H1 (cell line): ENCODE measurements around the gene MIDN. TPM values are rescaled to one million over a fixed set of nuclear protein-coding genes. Genes with fewer than 3 reads are reported as not detected.

Experiments used
- CTCF ChIA-PET: fragments of 300-600 bp; sonication (Branson Sonifier 250); formaldehyde crosslinking; loops from one replicate; lab custom pipeline; 2021; ENCODE audit not compliant: partially characterized antibody; lab: Charles Lee
- POLR2A ChIA-PET: fragments of 300-600 bp; sonication (Branson Sonifier 250); formaldehyde crosslinking; loops from one replicate; lab custom pipeline; 2021; ENCODE audit warnings: inconsistent platforms; ENCODE audit not compliant: partially characterized antibody; lab: Charles Lee
- DNase-seq, 2 experiments: peaks; one replicate each; pipeline versions ENCODE4 v3.0.0 to v3.0.0-alpha.2; 2010 to 2022; ENCODE audit warnings: low spot score in 2 of 2, low read depth in 1 of 2, mixed read lengths in 1 of 2
- FAIRE-seq: peaks from 2 replicates; lab custom pipeline; 2011; peaks lifted over from hg19 to GRCh38; lab: Jason Lieb, UNC
- H2AFZ ChIP-seq: 2 replicates; pipeline ENCODE4 v1.8.1; 2012; ENCODE audit warnings: low read length, inconsistent platforms
- H2AK5ac ChIP-seq: 2 replicates; pipeline ENCODE4 v1.6.1; 2013; ENCODE audit warnings: low read depth, low read length
- H2BK120ac ChIP-seq: replicated peaks from 2 replicates; pipeline ENCODE3; 2013; ENCODE audit warnings: low read depth, low read length, inconsistent platforms
- H2BK12ac ChIP-seq: 2 replicates; pipeline ENCODE4 v1.6.1; 2013; ENCODE audit warnings: low read depth, low read length
- H2BK15ac ChIP-seq: 2 replicates; pipeline ENCODE4 v1.6.1; 2013; ENCODE audit warnings: low read length
- H2BK20ac ChIP-seq: 2 replicates; pipeline ENCODE4 v1.6.1; 2013; ENCODE audit warnings: low read length
- H2BK5ac ChIP-seq: 2 replicates; pipeline ENCODE4 v1.6.1; 2013; ENCODE audit warnings: low read depth, low read length
- H3K14ac ChIP-seq: 2 replicates; pipeline ENCODE4 v1.6.1; 2013; ENCODE audit warnings: inconsistent platforms; ENCODE audit not compliant: insufficient read length
- H3K18ac ChIP-seq: 2 replicates; pipeline ENCODE4 v1.6.1; 2013; ENCODE audit warnings: low read length; ENCODE audit errors: extremely low read depth
- H3K23ac ChIP-seq: 2 replicates; pipeline ENCODE4 v1.6.1; 2013; ENCODE audit warnings: inconsistent platforms; ENCODE audit not compliant: insufficient read length
- H3K23me2 ChIP-seq: 2 replicates; pipeline ENCODE4 v1.6.1; 2013; ENCODE audit warnings: low read depth, low read length
- H3K27ac ChIP-seq: 2 replicates; pipeline ENCODE4 v1.6.1; 2011; ENCODE audit warnings: low read depth, low read length, inconsistent platforms
- H3K27me3 ChIP-seq, 4 experiments: replicated peaks in 1 of 4; 1 replicate in 1 of 4; 2 replicates in 3 of 4; pipeline versions ENCODE4 v1.6.1 to v1.8.1; 2011 to 2013; ENCODE audit warnings: low read length in 3 of 4, mild to moderate bottlenecking in 3 of 4, inconsistent platforms in 2 of 4, mixed read lengths in 2 of 4, moderate library complexity in 1 of 4; ENCODE audit not compliant: control insufficient read depth in 3 of 4, insufficient read depth in 3 of 4; ENCODE audit errors: extremely low read depth in 1 of 4
- H3K36me3 ChIP-seq, 4 experiments: 2 replicates each; pipeline versions ENCODE4 v1.6.1 to v1.8.1; 2011 to 2013; ENCODE audit warnings: mild to moderate bottlenecking in 4 of 4, low read length in 3 of 4, moderate library complexity in 2 of 4, control low read depth in 1 of 4, inconsistent platforms in 1 of 4; ENCODE audit not compliant: insufficient read depth in 4 of 4, control insufficient read depth in 2 of 4
- H3K4ac ChIP-seq: replicated peaks from 2 replicates; pipeline ENCODE3; 2013; ENCODE audit warnings: low read length, low read depth, mixed read lengths, inconsistent platforms; ENCODE audit not compliant: insufficient read length
- H3K4me1 ChIP-seq, 4 experiments: replicated peaks in 1 of 4; 1 replicate in 1 of 4; 2 replicates in 3 of 4; pipeline versions ENCODE4 v1.6.1 to v1.8.1; 2011 to 2013; ENCODE audit warnings: low read length in 3 of 4, inconsistent platforms in 2 of 4, mixed read lengths in 1 of 4; ENCODE audit not compliant: insufficient read depth in 4 of 4, control insufficient read depth in 3 of 4
- H3K4me2 ChIP-seq, 2 experiments: 2 replicates each; pipeline versions ENCODE4 v1.6.1 to v1.8.1; 2011 to 2013; ENCODE audit warnings: low read depth in 2 of 2, low read length in 2 of 2, control low read depth in 1 of 2, inconsistent platforms in 1 of 2, mild to moderate bottlenecking in 1 of 2; ENCODE audit not compliant: insufficient read depth in 1 of 2
- H3K4me3 ChIP-seq, 4 experiments: fragments of 200-600, 300-600 bp in 1 of 4; sonication (generic), shearing (Covaris generic), sonication (Bioruptor Twin) in 1 of 4; 2 replicates each; pipeline versions ENCODE4 v1.5.1 to v1.8.1; 2011 to 2016; ENCODE audit warnings: low read length in 4 of 4, low read depth in 3 of 4, control low read depth in 2 of 4, inconsistent platforms in 2 of 4, mild to moderate bottlenecking in 2 of 4, mixed read lengths in 1 of 4, moderate library complexity in 1 of 4; ENCODE audit not compliant: insufficient read depth in 2 of 4; ENCODE audit errors: extremely low read depth in 1 of 4
- H3K56ac ChIP-seq: replicated peaks from 2 replicates; pipeline ENCODE3; 2013; ENCODE audit warnings: low read depth, mild to moderate bottlenecking, mixed read lengths, low read length, inconsistent platforms; ENCODE audit not compliant: insufficient read length
- H3K79me1 ChIP-seq: 2 replicates; pipeline ENCODE4 v1.6.1; 2013; ENCODE audit warnings: low read depth, low read length, control low read depth
- H3K79me2 ChIP-seq, 2 experiments: 2 replicates each; pipeline versions ENCODE4 v1.6.1 to v1.8.1; 2012 to 2013; ENCODE audit warnings: low read length in 2 of 2, mild to moderate bottlenecking in 2 of 2, inconsistent platforms in 1 of 2; ENCODE audit not compliant: insufficient read depth in 2 of 2, control insufficient read depth in 1 of 2
- H3K9ac ChIP-seq, 4 experiments: replicated peaks in 1 of 4; 1 replicate in 1 of 4; 2 replicates in 3 of 4; pipeline versions ENCODE4 v1.6.1 to v1.8.1; 2011 to 2013; ENCODE audit warnings: low read depth in 3 of 4, low read length in 3 of 4, control low read depth in 2 of 4, mild to moderate bottlenecking in 2 of 4, moderate library complexity in 2 of 4, inconsistent platforms in 1 of 4; ENCODE audit errors: extremely low read depth in 1 of 4
- H3K9me3 ChIP-seq, 2 experiments: 2 replicates each; pipeline versions ENCODE4 v1.6.1 to v1.8.1; 2012 to 2013; ENCODE audit warnings: mild to moderate bottlenecking in 2 of 2, moderate library complexity in 2 of 2, control low read depth in 1 of 2, inconsistent platforms in 1 of 2, low read depth in 1 of 2, low read length in 1 of 2, mixed read lengths in 1 of 2; ENCODE audit not compliant: insufficient read depth in 2 of 2
- H4K20me1 ChIP-seq, 2 experiments: replicated peaks in 1 of 2; 2 replicates each; pipeline versions ENCODE3 to v1.8.1; 2011 to 2013; ENCODE audit warnings: inconsistent platforms in 2 of 2, low read length in 2 of 2, mild to moderate bottlenecking in 1 of 2; ENCODE audit not compliant: insufficient read depth in 2 of 2, control insufficient read depth in 1 of 2
- H4K5ac ChIP-seq: 2 replicates; pipeline ENCODE4 v1.6.1; 2013; ENCODE audit warnings: low read length, low read depth, mixed read lengths, inconsistent platforms; ENCODE audit not compliant: insufficient read length
- H4K8ac ChIP-seq: 2 replicates; pipeline ENCODE4 v1.8.0; 2013; ENCODE audit warnings: mild to moderate bottlenecking, moderate library complexity, low read length, inconsistent platforms; ENCODE audit not compliant: insufficient read depth; ENCODE audit errors: extremely low read depth
- H4K91ac ChIP-seq: replicated peaks from 2 replicates; pipeline ENCODE3; 2013; ENCODE audit warnings: low read length, mixed read lengths, inconsistent platforms; ENCODE audit not compliant: insufficient read length
- NRF1 ChIP-seq: IDR thresholded peaks from 2 replicates; pipeline ENCODE4 v1.6.1; 2011; ENCODE audit warnings: mild to moderate bottlenecking, low read depth, low read length, improper control_type of control experiment
- POLR2AphosphoS5 ChIP-seq: IDR thresholded peaks from 2 replicates; pipeline ENCODE4 v1.6.1; 2011; ENCODE audit warnings: low read depth, low read length
- WGBS, 2 experiments: shearing (Covaris generic) in 1 of 2; methylation state at CpG; one replicate each; pipeline versions ENCODE4 v1.1.6 to v1.1.7; 2013 to 2015; ENCODE audit warnings: low lambda C conversion rate in 2 of 2, mixed read lengths in 2 of 2, inconsistent platforms in 1 of 2, low coverage in 1 of 2, missing lambda C conversion rate in 1 of 2; ENCODE audit not compliant: insufficient replicate concordance in 2 of 2, insufficient coverage in 1 of 2, insufficient read length in 1 of 2; ENCODE audit errors: extremely low coverage in 1 of 2, missing lambda C conversion rate in 1 of 2; 5-methylcytosine and 5-hydroxymethylcytosine counted together
- polyA plus RNA-seq, 7 experiments: library from polyadenylated mRNA; depleted of rRNA in 3 of 7; stranded (reverse) in 5 of 7; unstranded in 2 of 7; fragments of >200 nt in 5 of 7; fragments of 200-250 nt in 2 of 7; gene quantifications; 1 replicate in 5 of 7; 2 replicates in 1 of 7; 4 replicates in 1 of 7; pipeline versions ENCODE4 v1.2.1 to v1.2.3, GENCODE V29; 2011 to 2013; ENCODE audit warnings: missing spikeins in 2 of 7, mixed read lengths in 2 of 7
- total RNA-seq: library from RNA; stranded (reverse); fragmentation: NEBNext Ultra II Directional; extraction: Animal tissue kit (Norgen Biotek cat#: 25700); gene quantifications from 2 replicates; pipeline ENCODE4 v1.2.1, GENCODE V29; 2021

Gene MIDN
- total and polyA plus RNA-seq, 2 of the 8 experiments (the other 6 are each of a cell fraction or from before 2014, with no cell fraction given) = 39.8 to 159 TPM

DNA sequence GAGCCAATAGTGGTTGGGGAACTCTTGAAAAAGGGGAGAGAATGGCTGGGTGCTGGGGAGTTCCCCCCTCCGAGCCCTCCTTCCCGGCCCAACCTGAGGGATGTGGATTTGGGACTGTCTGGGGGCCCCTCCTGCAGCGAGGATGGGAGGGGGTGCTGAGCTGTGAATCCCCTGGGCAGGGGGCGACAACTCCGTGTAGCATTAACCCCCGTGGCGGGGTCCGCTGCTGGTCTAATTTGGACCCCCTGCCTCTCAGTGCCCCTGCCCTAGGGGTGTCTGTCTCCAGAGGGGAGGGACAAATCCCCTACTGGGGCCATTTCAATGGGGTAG, 9.7 kb downstream of the MIDN start:
- Histone ChIP-seq H2BK5ac (no peak overlapping the region), H3K23ac (no peak overlapping the region), H4K8ac (no peak overlapping the region), H3K9me3 (no peaks in the 10 kb centered on the region), H3K4ac (no peak overlapping the region), H2BK120ac (no peak overlapping the region), H2BK20ac (no peak overlapping the region), H3K56ac (no peak overlapping the region), H4K20me1 (peaks cover 17 to 28% of the 10 kb centered on the region in 2 experiments), H3K4me1 (peaks cover 0 to 40% (median 27%) of the 10 kb centered on the region in 4 experiments; a peak in 6 of 7 replicates), H3K14ac (no peak overlapping the region), H3K18ac (no peak overlapping the region), H3K27me3 (no peaks in the 10 kb centered on the region; a peak in 1 of 7 replicates), H2AK5ac (no peak overlapping the region), H3K9ac (no peak overlapping the region), H2AFZ (no peak overlapping the region), H4K5ac (no peak overlapping the region), H3K23me2 (peaks cover 18% of the 10 kb centered on the region; the same call in 1 of the 2 replicates), H2BK15ac (no peak overlapping the region), H3K79me1 (peaks cover 12% of the 10 kb centered on the region; the same call in 1 of the 2 replicates), H3K79me2 (peaks cover 0 to 24% of the 10 kb centered on the region in 2 experiments; a peak in 2 of 4 replicates), H4K91ac (no peak overlapping the region), H3K4me2 (no peak overlapping the region), H3K4me3 (no peak overlapping the region), H3K36me3 (peaks cover 23 to 53% (median 33%) of the 10 kb centered on the region in 4 experiments), H3K27ac (no peak overlapping the region), H2BK12ac (no peak overlapping the region)
- FAIRE-seq (no peak), DNase-seq (no peak)
- ChIA-PET POLR2A (interaction anchor here (1.0 to 19.4 kb wide), 5 partner anchors 6 to 137 kb away, joined by 3 to 456 read pairs (median 331); partner anchors contain the start of genes ATP5F1D, CBARP, CIRBP and FAM174C), CTCF (interaction anchor here (6.0 to 15.9 kb wide), 2 partner anchors 9 to 14 kb away, joined by 42 to 212 read pairs; partner anchors contain the start of gene ATP5F1D)
- TF ChIP-seq NRF1 = no peak
- peak; percentile 74; the same call in 1 of the 2 replicates for TF ChIP-seq POLR2AphosphoS5
- WGBS, 2 experiments = 88% methylated on average over 8 of the region's 8 CpGs; no CpG with 5 or more reads in 1 of the 2 experiments
